HG03575 (cell line): ENCODE results near the gene APBA2.

Experiments
- ATAC-seq: cut with Tn5 transposase; IDR thresholded peaks from one replicate; pipeline ENCODE4 v1.9.1; 2021; ENCODE audit not compliant: unreplicated experiment, insufficient number of reproducible peaks, low FRiP score; ENCODE audit errors: extremely low read depth

Gene APBA2

DNA sequence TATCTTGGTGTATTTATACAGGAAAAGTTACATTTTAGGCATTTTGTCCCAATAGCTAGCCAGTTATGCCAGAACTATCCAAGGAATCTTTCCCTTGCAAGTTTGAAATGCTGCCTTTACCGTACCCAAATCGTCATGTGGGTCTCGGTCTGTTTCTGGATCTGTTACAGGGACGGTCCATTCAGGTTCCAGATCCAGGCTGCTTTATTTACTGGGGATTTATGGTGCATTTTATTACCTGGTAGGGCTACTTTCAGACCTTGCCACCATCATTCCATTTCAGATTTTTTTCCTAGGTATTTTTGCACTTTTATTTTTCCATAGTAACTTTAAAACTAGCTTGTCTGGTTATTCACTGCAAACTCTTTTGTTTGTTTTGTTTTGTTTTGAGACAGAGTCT lies 197.4 kb downstream of the APBA2 start:
- ATAC-seq: no peak

- no peak for ATAC-seq
Measured at GRCh38 chr15:29083858-29084257, 198.1 kb downstream of the APBA2 start.

DNA sequence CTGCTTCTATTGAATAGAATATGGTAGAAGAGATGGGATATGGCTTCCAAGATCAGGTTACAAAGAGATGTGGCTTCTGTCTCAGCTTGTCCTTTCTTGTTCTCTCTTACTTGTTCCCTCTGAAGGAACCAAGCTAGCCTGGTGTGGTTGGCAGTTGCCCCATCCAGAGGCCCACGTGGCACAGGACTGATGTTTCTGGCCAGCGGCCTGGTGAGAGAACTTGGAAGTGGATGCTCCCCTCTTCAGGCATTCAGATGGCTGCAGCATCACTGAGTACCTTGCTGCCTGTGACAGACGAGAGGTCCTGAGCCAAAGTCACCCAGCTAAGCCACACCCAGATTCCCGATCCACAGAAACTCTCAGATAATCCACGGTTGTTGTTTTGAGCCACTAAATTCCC lies 200.2 kb downstream of the APBA2 start:
- no peak for ATAC-seq

DNA sequence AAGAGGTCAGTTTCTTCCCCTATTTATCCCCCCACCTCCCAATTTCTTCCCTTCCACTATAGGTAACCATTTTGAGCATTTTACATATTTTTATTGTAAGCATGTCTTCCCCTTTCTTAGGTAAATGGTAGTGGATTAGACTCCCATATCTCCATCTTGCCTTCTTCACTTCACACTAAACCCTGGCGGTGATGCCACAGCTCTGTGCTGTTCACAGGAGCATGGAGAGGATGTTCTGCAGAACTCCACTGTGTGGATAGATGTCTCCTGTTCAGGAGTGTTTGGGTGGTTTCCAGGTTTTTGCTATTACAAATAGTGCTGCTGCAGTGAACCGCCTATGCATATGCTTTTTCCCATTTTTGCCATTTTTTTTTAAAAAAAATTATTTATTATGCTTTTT lies 201.1 kb downstream of the APBA2 start:
- ATAC-seq: no peak

GRCh38 chr15:29087521-29088285 lies 201.9 kb downstream of the APBA2 start:
- ATAC-seq: no peak

DNA sequence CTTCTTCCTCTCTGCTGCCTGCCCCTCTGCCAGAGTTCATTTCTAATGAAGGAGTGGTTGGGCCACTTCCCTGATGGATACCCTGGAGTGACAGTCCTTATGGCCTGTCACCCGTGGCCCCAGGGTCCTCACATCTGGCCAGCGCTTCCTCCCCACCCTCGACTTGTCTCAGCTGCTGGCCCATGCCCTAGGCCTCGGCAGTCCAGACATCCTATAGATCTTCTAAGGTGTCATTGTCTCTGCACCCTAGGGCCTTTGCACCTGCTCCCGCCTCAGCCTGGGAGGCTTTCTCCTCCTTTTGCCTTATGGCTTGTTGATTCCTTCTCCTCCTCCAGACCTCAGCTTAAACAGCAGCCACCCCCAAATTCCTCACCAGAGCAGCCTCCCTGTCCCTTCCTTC lies 202.9 kb downstream of the APBA2 start:
- no peak for ATAC-seq

GRCh38 chr15:29089731-29090616 lies 204.2 kb downstream of the APBA2 start:
- ATAC-seq: no peak

DNA sequence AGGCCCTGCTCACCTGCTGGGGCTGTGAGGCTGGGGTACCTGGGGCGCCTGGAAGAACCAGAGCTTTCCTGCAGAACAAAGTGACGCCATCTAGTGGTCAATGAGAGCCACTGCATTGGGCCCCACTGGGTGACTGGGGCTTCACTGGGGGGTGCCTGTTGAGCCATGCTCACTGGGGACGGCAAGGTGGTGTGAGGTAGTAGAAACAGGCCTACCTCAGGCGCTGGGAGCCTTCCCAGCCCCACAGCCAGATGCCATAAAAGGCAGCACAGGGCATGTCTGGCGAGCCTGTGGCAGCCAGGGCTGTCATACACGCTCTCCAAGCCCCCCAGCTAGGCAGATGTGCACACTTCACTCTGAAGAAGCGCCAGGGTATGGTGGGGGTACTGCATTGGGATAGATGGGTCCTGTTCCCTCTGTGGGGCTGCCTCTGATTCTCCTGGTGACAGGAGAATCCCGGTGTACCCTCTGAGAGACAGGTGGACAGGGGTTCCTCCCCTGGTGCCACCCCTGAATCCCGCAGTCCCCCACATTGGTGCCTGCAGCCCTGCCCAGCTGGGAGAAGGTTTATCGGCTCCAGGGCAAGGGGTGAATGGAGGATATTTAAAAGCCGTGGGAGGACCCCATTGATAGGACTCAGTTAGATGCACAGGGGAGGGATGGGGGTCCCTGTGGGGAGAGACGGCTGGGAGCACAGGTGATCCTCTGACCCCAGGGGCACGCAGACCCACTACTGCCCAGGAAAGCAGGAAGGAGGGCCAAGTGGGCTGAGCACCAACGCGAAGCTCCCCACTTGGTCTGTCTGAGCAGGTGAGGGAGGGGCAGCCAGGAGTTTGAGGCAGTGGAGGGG lies 205.1 kb downstream of the APBA2 start:
- ATAC-seq: no peak

GRCh38 chr15:29091666-29092065 lies 205.9 kb downstream of the APBA2 start:
- no peak for ATAC-seq

DNA sequence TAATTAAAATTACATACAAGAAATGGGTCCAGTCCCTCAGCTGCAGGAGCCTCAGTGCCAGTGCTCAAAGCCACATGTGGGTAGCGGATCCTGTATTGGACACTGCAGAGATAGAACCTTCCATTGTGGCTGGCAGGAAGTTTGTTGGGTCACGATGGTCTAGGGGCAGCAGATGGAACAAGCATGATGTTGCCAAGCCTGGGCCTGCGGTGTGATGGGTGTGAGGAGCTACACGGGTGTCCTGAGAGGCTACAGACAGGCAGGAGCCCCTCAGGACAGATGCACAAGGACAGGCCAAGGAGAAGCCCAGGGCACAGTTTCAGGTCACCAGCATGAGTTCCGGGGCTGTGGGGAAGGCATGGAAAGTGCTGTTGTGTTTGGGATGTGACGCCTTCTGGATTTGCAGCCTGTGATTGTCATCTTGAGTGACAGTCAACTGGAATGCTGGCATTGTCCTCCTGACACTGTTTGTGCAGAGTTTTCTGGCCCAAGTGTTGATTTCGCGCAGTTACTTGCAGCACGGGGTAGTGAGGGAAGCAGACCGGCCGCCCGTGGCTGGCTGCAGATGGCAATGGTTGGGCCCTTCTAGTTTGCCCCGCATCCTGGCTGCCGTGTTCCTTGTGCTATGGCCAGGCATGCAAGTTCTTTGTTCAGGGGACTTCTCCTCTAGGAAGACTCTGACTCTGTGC lies 206.7 kb downstream of the APBA2 start:
- no peak for ATAC-seq

DNA sequence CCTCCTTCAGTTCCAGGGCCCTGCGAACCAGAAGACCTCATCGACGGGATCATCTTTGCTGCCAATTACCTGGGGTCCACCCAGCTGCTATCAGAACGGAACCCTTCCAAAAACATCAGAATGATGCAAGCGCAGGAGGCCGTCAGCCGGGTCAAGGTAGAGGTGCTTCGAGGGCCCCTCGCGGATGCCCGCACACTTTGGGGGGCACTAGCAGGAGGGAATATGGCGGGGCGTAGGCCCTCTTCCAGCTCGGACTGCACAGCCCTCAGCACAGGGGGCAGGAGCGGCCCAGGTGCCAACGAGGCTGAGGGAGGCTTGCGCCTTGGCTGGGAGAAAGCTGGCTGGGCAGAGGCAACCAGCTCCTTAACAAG lies 207.3 kb downstream of the APBA2 start:
- ATAC-seq: no peak

- no peak for ATAC-seq
Measured at GRCh38 chr15:29093696-29094343, 208.0 kb downstream of the APBA2 start.

DNA sequence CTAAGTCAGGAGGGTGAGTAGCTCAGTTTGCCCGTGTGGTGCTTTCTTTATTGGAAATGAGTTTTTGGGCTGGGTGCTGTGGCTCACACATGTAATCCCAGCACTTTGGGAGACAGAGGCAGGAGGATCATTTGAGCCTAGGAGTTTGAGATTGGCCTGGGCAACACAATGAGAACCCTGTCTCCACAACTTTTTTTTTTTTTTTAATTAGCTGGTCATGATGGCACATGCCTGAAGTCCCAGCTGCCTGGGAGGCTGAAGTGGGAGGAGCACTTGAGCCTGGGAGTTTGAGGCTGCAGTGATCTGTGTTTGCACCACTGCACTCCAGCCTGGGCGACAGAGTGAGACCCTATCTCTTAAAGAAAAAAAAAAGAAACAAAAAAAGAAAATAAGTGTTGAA lies 208.9 kb downstream of the APBA2 start:
- no peak for ATAC-seq

DNA sequence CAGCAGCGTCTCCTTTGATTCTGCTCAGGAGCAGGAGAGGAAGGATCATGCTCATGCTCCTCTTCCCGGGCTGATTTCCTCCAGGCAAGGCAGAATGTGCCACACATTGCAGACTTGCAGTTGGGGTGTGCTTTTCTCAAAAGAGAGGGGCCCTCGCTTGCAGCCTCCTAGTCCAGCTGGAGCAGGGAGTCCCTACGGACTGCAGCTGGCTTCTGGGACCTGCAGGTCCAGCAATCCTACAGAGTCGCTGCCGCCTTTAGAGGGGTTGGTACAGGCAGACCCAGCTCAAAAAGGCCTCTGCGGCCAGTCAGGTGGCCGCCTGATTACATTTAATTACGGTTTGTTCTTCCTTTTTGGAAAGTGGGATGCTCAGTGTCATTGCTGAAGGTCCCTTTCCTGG lies 210.0 kb downstream of the APBA2 start:
- ATAC-seq: no peak

GRCh38 chr15:29097168-29097567 lies 211.4 kb downstream of the APBA2 start:
- ATAC-seq: no peak

DNA sequence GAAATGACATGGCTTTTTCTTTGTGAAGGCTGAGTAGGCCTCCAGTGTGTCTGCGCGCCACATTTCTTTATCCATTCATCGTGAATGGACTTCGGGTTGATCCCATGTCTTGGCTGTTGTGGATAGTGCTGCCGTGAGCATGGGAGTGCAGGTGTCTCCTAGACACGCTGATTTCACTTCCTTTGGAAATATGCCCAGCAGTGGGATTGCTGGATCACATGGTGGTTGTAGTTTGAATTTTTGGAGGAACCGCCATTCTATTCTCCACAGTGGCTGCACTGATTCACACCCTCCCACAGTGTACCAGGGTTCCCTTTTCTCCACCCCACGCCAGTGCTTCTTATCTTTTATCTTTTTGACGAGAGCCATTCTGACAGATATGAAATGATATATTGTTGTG lies 212.2 kb downstream of the APBA2 start:
- no peak for ATAC-seq

GRCh38 chr15:29098652-29099051 lies 212.9 kb downstream of the APBA2 start:
- ATAC-seq: no peak

DNA sequence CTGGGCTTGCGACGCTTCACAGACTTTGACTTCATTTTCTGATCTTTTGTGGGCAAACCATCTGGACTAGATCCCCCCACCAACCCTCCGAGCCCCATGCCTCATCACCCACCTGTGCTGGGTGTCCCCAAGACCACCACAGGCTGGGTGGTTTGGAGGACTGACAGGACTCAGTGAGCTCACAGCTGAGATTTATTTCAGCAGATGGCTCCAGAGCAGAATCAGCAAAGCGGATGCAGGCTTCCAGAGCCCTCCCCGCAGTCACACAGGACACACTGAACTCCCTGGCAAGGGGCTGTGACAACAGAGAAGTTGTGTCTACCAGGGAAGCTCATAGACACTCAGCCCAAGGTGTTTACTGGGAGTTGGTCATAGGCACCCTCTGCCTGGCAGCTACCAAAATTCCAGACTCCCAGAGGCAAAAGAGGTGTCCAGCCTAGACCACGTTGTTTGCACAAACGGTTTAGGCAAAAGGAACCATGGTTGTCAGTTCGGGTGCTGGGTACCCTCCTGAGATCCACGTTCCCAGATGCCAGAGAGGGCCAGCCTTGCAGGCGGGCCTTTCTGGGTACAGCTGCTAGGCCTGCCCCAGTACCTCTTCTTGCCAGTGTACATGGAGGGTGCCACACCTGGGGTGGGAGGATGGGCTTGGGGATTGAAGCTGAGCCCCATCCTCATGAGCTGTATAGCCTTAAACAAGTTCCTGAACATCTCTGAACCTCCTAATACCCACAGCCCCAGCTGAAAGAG lies 213.5 kb downstream of the APBA2 start:
- ATAC-seq: no peak
